GM19193 (cell line): ENCODE measurements around the gene TSR3.

Experiments
- POLR2A ChIP-seq: IDR thresholded peaks from 4 replicates; pipeline ENCODE4 v1.6.1; 2011; ENCODE audit not compliant: insufficient read depth, insufficient read length; ENCODE audit errors: extremely low read depth

Gene TSR3

DNA sequence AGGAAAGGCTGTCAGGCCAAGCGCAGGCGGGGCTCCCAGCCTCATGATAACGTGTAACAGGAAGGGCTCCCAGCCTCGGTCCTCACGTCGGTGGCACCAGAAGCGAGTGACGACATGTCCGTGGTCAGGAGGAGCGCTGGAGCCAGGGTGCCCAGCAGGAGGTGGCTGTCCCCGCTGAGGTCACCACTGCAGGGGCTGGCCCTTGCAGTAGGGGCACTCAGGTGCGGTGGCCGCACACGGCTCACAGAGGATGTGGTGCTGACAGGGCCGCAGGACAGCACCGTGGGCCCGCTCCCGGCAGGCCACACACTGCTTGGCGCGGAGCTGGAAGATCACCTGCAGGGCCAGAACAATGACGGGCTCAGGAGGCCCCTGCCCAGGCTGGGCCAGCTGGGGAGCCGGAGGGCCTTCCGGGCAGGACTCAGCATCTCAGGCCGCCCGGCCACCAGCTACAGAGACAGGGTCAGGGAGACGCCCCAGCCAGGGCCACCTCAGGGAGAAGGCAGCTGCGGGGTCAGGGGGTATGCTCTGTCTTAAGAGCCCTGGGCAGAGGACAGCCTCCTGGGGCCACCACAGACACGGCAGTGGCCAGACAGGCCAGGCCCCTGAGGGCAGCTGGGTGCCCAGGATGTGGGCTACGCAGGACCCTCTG, 14.5 kb upstream of the TSR3 start:
- TF ChIP-seq POLR2A: no peak

DNA sequence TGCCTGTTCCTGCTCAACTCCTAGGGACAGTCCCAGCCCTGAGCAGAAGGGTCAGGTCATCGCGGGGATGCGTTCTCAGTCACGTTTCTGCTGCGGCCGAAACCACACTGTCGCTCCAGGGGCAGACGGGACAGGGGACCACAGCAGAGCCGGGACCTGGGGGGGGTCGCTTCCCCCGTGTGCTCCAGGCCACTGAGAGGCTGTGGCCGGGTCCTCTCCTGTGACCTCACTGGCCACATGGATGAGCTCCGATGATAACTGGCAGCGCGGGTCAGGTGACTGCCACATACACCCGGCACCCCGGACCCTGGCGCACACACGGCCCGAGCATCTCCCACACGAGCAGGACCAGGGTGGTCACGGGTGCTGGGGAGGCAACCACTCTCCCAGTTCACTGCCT, 12.8 kb upstream of the TSR3 start:
- TF ChIP-seq POLR2A: no peak

DNA sequence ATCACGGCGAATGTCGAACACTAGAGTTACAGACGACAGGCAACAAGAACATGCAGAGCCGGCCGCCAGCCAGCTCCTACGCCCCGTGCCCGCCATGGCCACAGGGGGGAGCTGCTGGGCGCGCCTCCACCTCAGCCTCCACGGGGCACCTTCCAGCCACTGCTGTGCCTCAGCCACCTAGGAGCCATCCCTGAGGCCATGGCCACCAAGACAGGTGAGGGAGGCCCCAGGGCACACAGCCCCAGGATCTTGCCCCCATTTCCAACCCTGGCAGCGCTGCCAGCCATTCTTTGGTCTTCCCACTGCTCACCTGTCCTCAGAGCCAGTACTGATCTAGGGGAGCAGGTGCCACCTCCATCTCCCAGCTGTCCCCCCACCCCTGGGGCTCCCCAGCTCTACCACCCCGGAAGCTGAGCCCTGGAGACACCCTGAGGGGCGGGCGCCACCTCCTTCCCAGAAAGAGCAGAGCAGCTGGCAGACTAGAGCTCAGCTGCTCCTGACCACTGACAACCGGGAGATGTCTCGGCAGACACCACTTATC, 11.9 kb upstream of the TSR3 start:
- TF ChIP-seq POLR2A: no peak

- TF ChIP-seq POLR2A: no peak
Observed at GRCh38 chr16:1362807-1363206, 11.1 kb upstream of the TSR3 start.

- no peak for TF ChIP-seq POLR2A
Observed at GRCh38 chr16:1361685-1362360, 10.1 kb upstream of the TSR3 start.

GRCh38 chr16:1357906-1358566, 6.4 kb upstream of the TSR3 start:
- TF ChIP-seq POLR2A: no peak

DNA sequence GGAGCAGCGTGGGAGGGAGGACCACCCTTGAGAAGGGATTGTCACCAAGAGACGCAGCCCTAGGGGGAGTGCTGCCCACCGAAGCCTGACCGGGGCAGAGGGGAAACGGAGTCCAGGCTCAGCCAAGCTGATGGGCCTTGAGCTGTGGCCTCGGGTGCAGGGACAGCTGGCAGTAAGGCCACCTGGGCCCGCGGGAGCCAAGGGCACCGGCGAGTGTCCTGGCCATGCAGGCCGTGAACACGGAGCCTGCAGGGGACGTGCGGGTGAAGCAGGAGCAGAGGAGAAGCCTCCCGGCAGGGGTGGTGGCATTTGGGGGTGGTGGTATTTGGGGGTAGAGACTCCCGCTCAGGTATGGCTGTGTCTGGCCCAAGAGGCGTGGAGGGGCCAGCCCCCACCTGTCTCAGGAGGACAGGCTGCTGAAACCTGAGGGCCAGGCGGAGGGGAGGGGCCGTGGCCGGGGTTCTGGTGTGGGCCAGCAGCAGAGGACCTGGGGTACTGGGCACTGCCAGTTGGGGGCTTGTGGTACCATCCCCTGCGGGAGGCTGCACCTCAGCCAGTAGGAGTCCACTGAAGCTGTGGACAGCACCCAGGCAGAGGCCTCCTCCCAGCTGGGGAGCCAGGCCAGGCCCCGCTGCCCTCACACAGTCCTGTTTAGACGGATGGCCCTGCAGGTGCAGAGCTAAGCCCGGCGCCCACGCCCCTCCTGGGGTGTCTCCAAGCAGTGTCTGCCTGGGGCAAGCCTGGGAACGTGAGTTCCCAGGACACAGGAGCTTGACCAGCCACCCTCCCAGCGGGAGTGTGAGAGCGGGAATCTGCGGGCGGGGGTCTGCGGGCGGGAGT, 4.6 kb upstream of the TSR3 start:
- no peak for TF ChIP-seq POLR2A

- no peak for TF ChIP-seq POLR2A
Observed at GRCh38 chr16:1355591-1355990, 3.9 kb upstream of the TSR3 start.

DNA sequence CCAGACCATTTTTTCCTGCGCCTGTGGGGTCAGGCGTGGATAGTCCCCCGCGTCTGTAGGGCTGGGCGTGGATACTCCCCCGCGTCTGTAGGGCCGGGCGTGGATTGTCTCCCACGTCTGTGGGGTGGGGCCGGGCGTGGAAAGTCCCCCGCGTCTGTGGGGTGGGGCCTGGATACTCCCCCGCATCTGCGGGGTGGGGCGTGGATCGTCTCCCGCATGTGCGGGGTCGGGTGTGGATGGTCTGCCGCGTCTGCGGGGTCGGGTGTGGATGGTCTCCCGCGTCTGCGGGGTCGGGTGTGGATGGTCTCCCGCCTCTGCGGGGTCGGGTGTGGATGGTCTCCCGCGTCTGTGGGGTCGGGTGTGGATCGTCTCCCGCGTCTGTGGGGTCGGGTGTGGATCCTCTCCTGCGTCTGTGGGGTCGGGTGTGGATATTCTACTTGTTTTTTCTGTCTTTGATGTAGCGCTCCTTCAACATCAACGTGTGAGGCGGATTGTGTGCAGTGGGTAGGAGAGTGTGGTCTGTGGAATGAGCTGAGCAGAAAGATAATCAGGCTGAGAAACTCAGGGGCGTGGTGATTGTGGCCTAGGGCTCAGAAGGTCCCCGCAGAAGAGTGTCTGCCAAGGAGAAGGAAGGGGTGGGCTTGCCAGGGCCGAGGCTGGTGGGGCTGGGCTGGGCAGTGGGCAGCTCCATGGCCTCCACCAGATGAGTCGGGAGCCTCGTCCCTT, 3.3 kb upstream of the TSR3 start:
- no peak for TF ChIP-seq POLR2A

GRCh38 chr16:1351215-1351581, 480 bp downstream of the TSR3 start:
- TF ChIP-seq POLR2A: no peak

- TF ChIP-seq POLR2A: no peak
Observed at GRCh38 chr16:1350691-1351090, 987 bp downstream of the TSR3 start.

DNA sequence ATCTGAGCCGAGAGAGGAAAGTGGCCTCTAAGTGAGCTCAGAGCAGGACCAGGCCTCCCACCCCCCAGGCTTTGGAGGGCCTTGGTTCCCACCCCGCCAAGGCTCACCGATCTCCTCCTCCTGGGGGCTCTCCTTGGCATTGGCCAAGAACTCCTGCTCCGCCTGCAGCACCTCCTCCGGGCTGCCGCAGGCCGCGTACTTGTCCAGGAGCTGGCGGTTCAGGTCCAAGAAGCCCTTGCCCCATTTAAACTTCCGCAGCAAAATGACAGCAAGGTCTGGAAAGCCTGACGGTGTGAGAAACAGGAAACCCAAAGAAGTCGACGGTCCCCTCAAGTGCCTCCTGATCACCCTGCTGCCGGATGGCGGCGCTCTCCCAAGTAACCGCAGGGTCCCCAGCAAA, 1.7 kb downstream of the TSR3 start:
- no peak for TF ChIP-seq POLR2A

- no peak for TF ChIP-seq POLR2A
Observed at GRCh38 chr16:1349351-1349750, 2.3 kb downstream of the TSR3 start.

GRCh38 chr16:1348926-1349325, 2.8 kb downstream of the TSR3 start:
- TF ChIP-seq POLR2A: no peak
